DMS153 treated with DMSO at 0.1 percent for 48 hours (cell line): Measurements from ENCODE around the gene ZBTB38.

Experiments used
- DNase-seq: peaks from one replicate; lab custom pipeline; 2025; ENCODE audit not compliant: unreplicated experiment; lab: John Stamatoyannopoulos, UW

The ZBTB38 gene

DNA sequence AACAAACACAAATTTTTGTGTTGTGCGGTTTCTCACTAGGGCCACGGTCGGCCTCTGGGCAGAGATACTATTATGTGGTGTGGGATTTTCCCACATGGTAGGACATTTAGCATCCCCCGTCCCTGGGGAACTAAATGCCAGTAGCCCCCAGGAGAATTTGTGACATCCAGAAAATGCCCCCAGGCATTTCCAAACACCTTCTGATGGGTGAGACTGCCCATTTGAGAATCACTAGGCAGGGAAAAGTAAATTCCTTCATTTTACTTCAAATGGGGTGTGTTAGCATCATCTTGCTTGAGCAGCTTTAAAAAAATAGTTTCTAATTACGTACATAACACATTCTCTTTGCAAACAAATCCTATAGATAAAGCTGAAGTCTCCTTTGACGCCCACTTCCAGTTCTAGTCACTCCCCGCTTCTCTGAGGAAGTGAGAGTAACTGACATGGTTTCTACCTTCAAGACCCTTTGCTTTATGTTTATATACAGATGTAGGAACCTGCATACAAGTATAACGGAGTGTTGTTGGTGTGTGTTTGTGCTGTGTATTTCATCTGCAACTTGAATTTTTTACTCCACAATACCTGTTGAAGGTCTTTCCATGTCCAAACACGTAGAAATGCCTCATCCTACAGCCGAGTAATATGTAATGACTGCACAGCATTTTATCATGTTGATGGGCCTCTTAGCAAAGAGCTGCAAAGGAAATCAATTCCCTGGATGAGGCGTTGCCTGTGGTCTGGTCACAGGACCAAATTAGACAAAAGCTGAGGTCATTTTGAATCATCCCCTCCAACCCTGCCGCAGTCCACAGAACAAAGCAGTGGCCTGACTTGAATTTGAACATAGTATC is 31.4 kb upstream of the ZBTB38 start:
- no peak for DNase-seq

DNA sequence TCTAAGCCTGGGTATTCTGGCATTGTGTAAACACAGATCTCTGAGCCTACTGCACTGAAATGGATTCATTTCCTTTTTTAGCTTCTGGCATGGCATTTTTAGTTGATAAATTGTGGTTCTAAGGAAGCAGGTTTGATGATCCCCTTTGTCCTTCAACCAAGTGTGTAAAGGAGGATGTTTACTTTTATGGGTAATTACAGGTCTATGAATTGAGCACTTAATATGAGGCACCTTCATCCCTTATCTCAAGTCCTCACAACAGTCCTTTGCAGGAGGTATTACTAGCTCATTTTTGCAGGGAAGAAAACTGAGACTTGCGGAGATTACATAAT is 30.8 kb upstream of the ZBTB38 start:
- DNase-seq: peak; percentile 22

DNA sequence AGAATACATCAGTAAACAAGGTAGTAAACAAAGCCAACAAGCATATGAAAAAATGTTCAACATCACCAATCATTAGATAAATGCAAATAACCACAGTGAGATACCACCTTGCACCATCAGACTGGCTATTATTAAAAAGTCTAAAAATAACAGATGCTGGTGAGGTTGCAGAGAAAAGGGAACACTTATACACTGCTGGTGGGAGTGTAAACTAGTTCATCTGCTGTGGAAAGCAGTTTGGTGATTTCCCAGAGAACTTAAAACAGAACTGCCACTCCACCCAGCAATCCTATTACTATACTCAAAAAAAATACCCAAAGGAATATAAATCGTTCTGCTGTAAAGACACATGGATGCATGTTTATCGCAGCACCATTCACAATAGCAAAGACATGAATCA is 30.3 kb upstream of the ZBTB38 start:
- no peak for DNase-seq

DNA sequence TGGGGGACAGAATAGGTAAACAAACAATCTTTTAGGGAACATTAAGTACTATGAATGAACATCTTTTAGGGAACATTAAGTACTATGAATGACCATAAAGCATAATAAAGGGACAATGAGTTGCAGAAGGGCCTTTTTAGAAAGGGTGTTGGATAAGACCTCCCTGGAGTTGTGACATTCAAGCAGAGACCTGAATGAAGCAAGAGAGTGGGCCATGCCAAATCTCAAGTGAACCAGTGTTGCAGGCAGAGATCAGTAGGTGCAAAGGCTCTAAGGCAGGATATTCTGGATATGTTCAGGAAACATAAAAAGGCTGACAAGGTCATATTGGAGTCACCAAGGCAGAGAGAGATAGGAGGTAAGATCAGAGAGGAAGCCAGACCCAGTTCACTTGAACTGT is 29.4 kb upstream of the ZBTB38 start:
- DNase-seq: no peak

DNA sequence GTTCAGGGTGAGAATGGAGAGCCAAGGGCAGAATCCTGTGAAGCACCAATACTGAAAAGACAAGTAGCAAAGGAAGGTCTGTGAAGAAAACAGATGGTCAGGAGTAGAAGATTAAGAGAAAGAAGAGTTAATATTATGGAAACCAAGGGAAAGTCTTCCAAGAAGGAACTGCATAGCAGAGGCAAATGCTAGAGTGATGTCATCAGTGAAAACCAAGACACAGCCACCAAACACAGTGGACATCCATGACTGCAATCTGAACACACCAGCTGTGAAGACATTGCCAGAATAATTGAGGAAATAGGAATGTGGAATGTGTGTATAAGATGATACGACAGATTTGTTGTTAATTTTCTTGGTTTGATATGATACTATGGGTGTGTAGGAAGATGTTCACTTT is 26.8 kb upstream of the ZBTB38 start:
- DNase-seq: no peak

DNA sequence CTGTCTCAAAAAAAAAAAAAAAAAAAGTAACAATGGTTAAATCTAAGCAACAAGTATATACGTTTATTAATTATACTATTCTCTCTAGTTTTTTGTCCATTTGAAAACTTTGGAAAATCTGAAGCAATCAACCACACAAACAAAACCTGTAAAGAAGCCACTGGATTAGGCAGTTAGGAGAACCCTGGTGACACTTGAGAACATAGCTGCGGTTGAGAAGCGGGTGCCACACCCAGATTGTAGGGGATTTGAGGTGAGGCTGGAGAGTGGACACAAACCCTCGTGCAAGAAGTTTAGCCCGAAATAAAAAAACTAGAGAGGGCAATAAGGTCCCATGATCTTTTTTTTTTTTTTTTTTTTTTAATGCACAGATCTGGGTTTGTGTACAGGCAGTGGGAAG is 25.9 kb upstream of the ZBTB38 start:
- DNase-seq: no peak

DNA sequence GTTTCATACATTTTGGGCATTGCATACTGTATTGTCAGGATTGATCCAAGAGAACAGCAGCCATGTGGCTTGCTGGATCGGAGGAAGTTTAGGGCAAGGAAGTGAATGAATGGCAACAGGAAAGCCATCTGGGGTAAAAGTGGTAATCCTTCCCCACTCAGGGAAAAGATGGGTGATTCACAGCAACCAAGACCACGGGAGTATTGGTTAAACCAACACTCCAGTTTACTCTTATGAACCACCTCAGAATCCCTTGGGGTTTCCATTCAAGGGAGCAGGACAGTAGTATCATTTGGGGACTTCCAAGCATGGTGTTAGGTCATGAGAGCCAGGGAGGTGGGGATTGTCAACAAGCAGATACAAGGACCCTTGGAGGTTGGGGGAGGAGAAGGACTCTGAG is 25.2 kb upstream of the ZBTB38 start:
- DNase-seq: no peak

DNA sequence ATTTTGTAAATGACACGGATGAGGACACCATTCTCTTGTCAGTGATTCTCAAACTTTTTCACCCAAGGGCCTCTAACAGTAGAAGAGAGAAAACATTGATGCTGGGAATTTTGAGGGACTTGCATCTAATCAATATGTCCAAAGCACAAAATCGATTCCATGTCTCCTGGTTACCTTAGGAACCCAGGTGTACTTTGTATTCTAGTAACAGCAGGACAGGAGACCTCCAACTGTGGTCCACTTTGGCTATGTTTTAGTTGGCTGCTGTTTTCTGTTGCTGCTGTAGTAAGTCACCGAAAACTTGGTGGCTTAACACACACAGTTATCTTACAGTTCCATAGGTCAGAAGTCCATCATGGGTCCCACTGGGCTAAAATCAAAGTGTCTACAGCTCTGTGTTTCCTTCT is 24.4 kb upstream of the ZBTB38 start:
- DNase-seq: no peak

DNA sequence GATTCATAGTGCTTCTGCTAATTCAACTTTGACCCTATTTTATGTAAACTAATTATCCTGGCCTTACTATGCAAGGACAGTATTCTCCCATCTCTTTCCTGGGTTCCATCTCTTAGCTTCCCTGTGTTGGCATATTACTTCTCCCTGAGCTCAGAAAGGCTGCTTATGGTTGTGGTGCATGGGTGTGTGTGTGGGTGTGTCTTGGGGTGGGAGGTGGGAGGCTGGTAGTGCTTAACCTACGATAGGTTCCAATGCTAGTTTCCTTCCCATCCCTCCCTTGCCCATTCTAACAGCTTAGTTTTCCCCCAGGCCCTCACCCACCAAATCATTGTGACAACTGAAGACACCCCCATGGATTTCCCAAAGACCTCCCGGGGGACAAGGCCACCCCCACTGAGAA is 22.8 kb upstream of the ZBTB38 start:
- no peak for DNase-seq

DNA sequence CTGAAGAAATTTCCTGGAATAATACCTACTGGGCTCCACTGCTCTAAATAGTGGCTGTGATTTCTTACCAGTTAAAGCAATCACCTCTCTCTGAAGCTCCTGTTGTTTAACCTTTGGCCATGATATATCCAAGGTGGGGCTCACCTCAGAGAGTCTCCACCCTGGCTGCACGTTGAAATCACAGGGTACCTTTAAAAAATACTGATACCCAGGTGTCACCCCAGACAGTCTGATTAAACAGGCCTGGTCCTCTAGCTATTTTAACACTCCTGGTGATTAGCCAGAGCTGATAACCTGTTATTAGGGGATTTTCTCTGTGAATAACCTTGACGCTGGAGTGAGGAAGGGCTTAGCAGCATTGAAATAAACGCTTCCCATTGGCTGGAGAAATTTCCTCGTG is 22.3 kb upstream of the ZBTB38 start:
- DNase-seq: no peak

DNA sequence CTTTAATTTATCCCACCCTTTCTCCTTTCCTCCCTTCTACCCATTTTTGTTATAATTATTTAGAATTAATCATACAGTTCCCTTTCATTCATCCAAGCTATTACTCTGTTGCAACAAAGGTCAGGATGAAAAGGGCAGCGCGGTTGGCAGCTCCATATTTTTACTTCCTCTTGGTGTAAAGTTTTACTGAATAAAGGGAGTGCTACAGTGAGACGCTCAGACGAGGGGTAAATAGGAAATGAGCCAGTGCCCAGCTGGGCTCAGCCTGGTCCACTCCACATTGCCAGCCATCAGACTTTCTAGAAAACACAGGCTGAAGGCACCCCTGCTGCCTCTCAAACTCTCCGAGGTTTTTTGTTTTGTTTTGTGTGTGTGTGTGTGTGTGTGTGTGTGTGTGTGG is 21.9 kb upstream of the ZBTB38 start:
- no peak for DNase-seq

DNA sequence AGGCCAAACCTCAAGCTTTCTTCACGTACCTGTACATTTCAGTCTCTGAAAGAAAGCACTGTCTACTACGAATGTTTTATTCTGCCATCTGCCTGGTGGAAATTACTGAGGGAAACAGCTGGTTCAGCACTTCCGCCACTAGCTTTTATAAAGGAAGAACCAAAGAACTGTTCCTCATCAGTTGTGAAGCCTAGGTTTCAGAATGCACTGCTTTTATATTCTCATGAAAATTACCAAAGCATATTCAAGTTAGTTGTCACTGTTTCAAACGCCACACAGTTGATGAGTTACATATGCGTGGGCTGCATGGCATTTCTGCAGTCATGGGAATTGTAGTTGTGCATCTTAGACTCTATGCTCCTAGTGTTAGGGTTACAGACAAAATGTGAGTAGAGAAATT is 21.5 kb upstream of the ZBTB38 start:
- DNase-seq: no peak

DNA sequence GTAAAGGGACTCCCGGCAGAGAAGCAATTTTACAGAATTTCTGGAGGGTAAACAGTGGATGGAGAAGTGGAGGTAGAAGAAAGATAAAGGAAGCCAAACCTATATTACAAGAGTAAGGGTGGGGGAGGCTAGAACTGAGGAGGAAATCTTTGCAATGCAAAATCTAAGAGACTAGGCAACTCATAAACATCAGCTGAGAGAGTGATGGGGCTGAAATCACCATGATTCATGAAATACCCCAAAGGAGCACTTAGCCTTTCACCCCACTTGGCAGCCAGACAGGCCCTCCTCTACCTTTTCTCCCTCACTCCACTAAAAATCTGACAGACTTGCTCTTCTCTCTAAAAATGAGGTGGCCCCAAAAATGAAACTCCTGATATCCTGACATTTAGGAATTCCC is 19.5 kb upstream of the ZBTB38 start:
- DNase-seq: no peak

DNA sequence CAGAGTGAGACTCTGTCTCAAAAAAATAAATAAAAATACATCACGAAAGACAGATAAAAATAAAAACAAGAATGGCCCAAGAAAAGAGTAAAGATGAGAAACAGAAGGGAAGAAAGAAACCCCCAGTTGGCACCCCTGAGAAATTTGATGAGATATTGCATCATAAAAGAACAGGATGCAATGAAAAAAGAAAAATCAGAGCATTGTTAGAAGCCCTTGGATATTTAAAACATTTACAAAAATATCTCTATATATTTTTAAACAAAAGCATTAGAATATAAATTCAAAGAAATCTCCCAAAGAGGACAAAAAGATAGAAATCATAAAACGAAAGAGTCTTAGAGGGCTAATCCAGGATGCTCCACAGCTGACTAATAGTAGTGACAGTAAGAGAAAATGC is 18.6 kb upstream of the ZBTB38 start:
- DNase-seq: no peak

DNA sequence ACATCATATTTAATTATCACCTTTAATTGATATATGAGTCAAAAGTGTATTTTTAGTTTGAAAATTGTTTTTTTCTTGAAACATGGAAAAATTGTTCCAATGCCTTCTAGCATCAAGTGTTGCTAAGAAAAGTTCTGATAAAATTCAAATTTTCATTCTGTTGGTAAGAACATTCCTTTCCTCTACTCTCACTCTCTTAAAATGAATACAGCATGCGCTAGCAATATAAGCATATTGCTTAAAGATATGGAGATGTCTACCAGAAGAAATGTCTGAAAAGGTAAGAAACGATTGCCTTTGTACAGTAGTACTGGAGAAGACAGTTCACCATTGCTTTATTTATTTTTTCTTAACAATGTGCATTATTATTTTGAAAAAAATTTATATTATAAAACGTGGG is 17.6 kb upstream of the ZBTB38 start:
- DNase-seq: no peak

DNA sequence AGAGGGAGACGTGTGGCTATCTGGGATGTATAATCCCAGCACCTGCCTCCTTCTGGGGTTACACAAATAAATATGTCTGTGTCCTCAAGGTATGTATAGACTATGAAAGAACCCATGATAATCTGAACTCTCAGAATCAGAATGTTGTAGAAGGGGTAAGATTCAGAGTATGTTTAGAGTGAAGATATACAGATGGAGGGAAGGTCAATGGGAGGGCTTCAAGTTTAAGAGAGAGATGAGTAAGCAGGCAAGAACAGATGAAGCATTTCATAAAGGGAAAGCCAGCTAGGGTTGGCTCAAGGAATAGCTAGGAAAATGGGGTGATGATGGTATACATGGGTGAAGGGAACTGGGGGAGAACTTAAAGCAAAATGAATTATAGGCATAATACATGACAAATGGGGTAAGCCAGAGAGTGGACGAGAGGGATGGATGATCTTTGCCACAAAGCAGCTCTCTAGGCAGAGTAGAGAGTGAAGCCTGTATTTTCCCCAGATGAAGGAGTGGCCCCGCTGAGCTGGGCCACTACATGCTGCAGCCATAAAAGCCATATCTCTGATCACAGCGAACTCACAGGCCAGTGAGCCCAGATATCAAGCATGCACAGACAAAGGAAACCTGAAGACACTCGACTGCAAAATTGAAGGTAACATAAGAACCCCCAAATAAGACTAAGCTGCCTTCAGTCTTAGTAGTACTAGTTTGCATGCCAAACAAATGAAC is 15.9 kb upstream of the ZBTB38 start:
- DNase-seq: no peak

DNA sequence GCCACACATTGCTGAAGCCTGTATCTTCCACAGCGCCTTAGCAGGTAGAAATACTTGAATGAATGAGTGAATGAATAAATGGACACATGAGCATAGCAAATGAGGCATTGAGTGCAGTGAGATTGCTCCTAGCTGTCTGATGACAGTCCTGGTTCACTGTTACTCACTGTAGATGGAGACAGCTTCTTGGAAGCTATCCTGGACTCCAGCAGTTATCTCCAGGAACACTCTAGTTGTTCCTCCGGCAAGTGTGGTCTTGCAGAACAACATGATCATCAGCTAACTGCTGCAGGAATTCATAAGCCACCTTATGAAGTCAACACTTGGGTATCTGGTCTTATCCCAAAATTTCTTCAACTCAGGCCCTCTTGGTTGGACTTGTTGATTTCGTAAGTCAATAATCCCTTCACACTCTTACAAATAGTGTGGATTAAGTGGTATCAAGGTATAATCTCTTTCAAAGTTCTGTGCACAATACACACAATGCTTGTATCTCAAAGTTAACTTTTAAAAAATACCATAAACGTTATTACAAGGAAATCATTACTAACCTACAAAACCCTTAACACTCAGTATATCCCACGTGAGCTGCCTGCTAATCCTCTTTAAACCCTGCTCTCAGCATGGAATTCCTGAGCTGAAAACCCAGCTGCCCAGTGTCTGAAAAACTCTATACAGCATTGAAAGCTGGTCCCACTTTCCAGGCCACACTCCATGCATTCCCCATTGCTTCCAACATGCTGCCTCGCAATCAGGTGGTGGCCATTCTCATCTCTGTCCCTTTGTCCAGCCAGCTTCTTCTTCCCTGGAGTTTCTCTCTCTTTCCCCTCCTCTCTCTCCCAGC is 14.4 kb upstream of the ZBTB38 start:
- DNase-seq: no peak

DNA sequence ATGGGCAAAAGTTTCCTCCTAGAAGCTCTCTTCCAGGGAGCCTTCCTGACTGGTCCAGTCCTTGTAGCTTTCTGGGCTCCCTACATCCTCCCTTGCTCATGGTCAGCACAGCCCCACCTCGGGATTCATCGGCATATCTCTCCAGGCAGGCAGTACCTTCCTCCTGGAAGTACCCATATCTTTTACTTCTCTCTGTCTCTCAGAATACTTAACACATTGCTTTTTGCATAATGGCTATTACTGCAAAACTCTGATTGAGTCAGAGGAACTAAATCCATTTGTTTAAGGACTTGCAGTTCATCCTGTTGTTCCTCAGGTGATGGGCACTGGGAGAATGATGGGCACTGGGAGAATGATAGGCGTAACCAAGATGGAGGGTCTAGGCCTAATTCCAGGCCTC is 13.8 kb upstream of the ZBTB38 start:
- no peak for DNase-seq

DNA sequence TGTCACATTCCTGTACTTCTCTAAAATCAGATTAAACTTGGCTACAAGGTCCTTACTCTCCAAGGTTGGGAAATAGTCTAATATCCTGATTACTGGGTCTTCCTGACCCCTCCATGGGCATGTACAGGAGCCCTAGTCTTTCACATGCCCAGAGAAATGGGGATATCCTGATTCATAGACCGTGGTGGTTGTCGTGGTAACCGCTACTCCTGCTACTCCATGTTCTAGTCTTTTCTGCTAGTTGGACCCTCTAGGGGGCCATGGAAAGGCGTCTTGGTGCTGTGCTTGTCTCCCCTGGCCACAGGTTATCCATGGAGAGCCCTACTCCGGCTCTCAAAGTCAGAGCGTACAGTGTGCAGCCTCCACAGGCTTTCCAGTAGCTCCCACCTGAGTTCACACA is 13.1 kb upstream of the ZBTB38 start:
- no peak for DNase-seq

DNA sequence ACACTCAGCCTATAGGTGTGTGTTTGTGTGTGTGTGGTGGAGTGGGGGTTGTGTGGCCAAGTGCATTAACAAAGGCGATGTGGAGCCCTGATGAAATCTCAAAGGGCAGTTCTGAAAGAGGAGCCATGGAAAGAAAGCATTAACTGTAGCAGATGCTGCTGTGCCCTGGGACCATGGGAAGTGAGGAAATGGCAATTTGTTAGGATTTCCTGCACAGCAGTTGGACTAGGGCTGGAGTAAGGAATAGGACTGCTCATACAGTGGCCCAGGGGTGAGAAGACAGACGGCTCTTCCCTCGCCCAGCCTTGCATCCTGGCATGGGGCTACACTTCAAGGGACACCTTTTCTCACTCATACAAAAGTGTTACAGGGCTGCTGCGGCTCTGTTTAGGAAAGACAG is 12.3 kb upstream of the ZBTB38 start:
- no peak for DNase-seq

DNA sequence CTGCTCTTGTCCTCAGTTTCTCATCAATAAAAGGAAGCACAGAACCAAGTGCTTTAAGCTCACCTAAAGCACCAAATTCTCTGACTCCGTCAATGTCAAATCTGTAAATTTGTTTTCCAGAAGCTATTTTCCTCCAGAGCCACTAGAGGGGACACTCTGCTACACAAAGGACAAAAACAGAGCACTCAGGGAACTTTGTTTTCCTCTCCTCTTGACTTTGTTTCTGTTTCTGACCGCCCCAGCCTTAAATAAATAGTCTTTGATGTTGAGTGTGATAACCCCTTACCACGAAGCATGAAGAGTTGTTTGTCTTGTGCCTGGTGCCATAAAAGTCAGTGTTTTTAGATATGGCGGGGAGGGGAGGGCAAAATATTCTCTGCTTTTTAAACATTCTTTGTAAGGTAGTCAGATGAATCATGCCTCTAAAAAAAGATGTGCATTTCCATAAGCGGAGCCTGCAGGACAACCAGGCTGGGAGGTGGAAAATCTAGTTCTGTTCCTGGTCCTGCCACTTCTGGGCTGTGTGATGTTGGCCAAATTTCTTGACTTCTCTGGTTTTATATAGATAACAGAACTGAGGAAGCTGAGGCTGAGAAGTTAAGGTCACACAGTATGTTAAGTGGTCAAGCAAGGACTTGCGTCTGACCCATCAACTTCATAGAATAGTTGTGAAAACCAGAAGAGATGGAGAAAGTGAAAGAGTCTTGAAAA is 7.3 kb upstream of the ZBTB38 start:
- DNase-seq: peak; percentile 85
